Ishikawa (cell line): ENCODE measurements around the gene NT5E.

Experiments used
- CEBPB ChIP-seq: IDR thresholded peaks from 2 replicates; pipeline ENCODE4 v1.6.1; 2012
- EGR1 ChIP-seq: IDR thresholded peaks from 2 replicates; pipeline ENCODE4 v1.6.1; 2012
- EP300 ChIP-seq: IDR thresholded peaks from 2 replicates; pipeline ENCODE4 v1.6.1; 2012; ENCODE audit warnings: borderline replicate concordance
- FOXM1 ChIP-seq: IDR thresholded peaks from 2 replicates; pipeline ENCODE4 v1.6.1; 2012; ENCODE audit warnings: low read depth, borderline replicate concordance
- RAD21 ChIP-seq: IDR thresholded peaks from 2 replicates; pipeline ENCODE4 v1.6.1; 2012; ENCODE audit warnings: low read depth
- REST ChIP-seq: IDR thresholded peaks from 2 replicates; pipeline ENCODE4 v1.6.1; 2012; ENCODE audit warnings: low read depth, mild to moderate bottlenecking
- TCF12 ChIP-seq: IDR thresholded peaks from 2 replicates; pipeline ENCODE4 v1.6.1; 2012; ENCODE audit warnings: low read depth

GRCh38 chr6:85460154-85460920 lies 10.5 kb downstream of the NT5E start:
- TF ChIP-seq TCF12 (no peak), FOXM1 (no peak), EGR1 (no peak), REST (no peak), CEBPB (no peak), EP300 (no peak), RAD21 (no peak)
